HL-60 (cell line): ENCODE measurements around the gene PRDM1.
"Not testable (repeated sequence)": the region's sequence is repeated elsewhere in the genome, so short reads cannot be mapped to it uniquely, and the experiment has no call there.

Experiments used
- DNase-seq, 2 experiments: peaks; one replicate each; pipeline ENCODE4 v3.0.0-alpha.2; 2010 to 2020; ENCODE audit warnings: low read depth in 1 of 2, low spot score in 1 of 2
- H3K27ac ChIP-seq: fragments of 250-450 bp; sonication (Bioruptor Pico); replicated peaks from 2 replicates; pipeline ENCODE4 v1.5.1; 2020; ENCODE audit warnings: mild to moderate bottlenecking, moderate library complexity
- H3K27me3 ChIP-seq: fragments of 250-450 bp; sonication (Bioruptor Pico); 2 replicates; pipeline ENCODE4 v1.5.1; 2021; ENCODE audit warnings: mild to moderate bottlenecking, moderate library complexity; ENCODE audit not compliant: insufficient read depth, poor library complexity, severe bottlenecking
- H3K4me3 ChIP-seq: replicated peaks from 2 replicates; pipeline ENCODE4 v1.5.1; 2011; ENCODE audit warnings: mild to moderate bottlenecking, control low read depth, low read length; ENCODE audit not compliant: insufficient read depth
- CTCF ChIP-seq: IDR thresholded peaks from one replicate; pipeline ENCODE4 v1.5.1; 2011; ENCODE audit warnings: low read length, control low read depth, inconsistent platforms; ENCODE audit not compliant: insufficient read depth
- GABPA ChIP-seq: IDR thresholded peaks from 2 replicates; pipeline ENCODE4 v1.6.1; 2012; ENCODE audit warnings: low read depth
- POLR2AphosphoS5 ChIP-seq: IDR thresholded peaks from 2 replicates; pipeline ENCODE4 v1.6.1; 2012; ENCODE audit warnings: low read depth
- REST ChIP-seq: IDR thresholded peaks from 2 replicates; pipeline ENCODE4 v1.6.1; 2012; ENCODE audit warnings: low read depth; ENCODE audit not compliant: insufficient replicate concordance
- SPI1 ChIP-seq: IDR thresholded peaks from 2 replicates; pipeline ENCODE4 v1.6.1; 2012; ENCODE audit warnings: low read depth, mild to moderate bottlenecking, borderline replicate concordance

The PRDM1 gene

GRCh38 chr6:106147476-106147875, 61.3 kb downstream of the PRDM1 start:
- H3K27me3 ChIP-seq: no peaks in the 10 kb centered on the region
- DNase-seq: no peak
- no peak overlapping the region for H3K4me3 ChIP-seq
- no peak overlapping the region for H3K27ac ChIP-seq
- TF ChIP-seq GABPA (no peak), POLR2AphosphoS5 (no peak), REST (no peak), SPI1 (no peak), CTCF (no peak)

- no peak for DNase-seq
- Histone ChIP-seq H3K27ac (no peak overlapping the region), H3K4me3 (no peak overlapping the region), H3K27me3 (no peaks in the 10 kb centered on the region)
- TF ChIP-seq GABPA (no peak), SPI1 (no peak), CTCF (no peak), REST (no peak), POLR2AphosphoS5 (no peak)
These were observed 63.4 kb downstream of the PRDM1 start for GRCh38 chr6:106149472-106150069.

- H3K4me3 ChIP-seq, H3K27ac ChIP-seq, DNase-seq, H3K27me3 ChIP-seq: not testable (repeated sequence)
These were observed 66.3 kb downstream of the PRDM1 start for GRCh38 chr6:106152476-106152875.

GRCh38 chr6:106152952-106153351, 66.8 kb downstream of the PRDM1 start:
- DNase-seq: no peak
- H3K4me3 ChIP-seq: no peak overlapping the region
- TF ChIP-seq POLR2AphosphoS5: no peak
- TF ChIP-seq REST: no peak
- TF ChIP-seq GABPA: no peak
- no peak for TF ChIP-seq SPI1
- no peak for TF ChIP-seq CTCF
- no peaks in the 10 kb centered on the region for H3K27me3 ChIP-seq
- no peak overlapping the region for H3K27ac ChIP-seq
